Natural killer cell (primary cell): ENCODE data around the gene CRTAP. TPM values are rescaled to one million over a fixed set of nuclear protein-coding genes. Genes with fewer than 3 reads are reported as not detected.

ENCODE experiments used
- ATAC-seq, 3 donors: fragments of 150-1000 bp in 2 of 3; fragments of 200-7000 bp in 1 of 3; cut with Tn5 transposase; 1 replicate in 1 of 3; 2 replicates in 2 of 3; pipeline ENCODE4 v1.10.0; 2021; ENCODE audit warnings: mild to moderate bottlenecking in 2 of 3, moderate library complexity in 2 of 3
- DNase-seq, 2 donors: peaks; one replicate each; pipeline versions ENCODE4 v3.0.0 to v3.0.0-alpha.2; 2013 to 2021; ENCODE audit warnings: mixed read lengths in 1 of 2
- H3K27ac ChIP-seq: one replicate; pipeline ENCODE4 v1.5.1; 2013; ENCODE audit warnings: mild to moderate bottlenecking, low read length
- H3K27me3 ChIP-seq: one replicate; pipeline ENCODE4 v1.6.1; 2013; ENCODE audit warnings: low read length; ENCODE audit not compliant: control insufficient read depth, insufficient read depth
- H3K36me3 ChIP-seq: one replicate; pipeline ENCODE4 v1.6.1; 2013; ENCODE audit warnings: low read length; ENCODE audit not compliant: control insufficient read depth, insufficient read depth
- H3K4me1 ChIP-seq: one replicate; pipeline ENCODE4 v1.6.1; 2013; ENCODE audit warnings: low read length; ENCODE audit not compliant: control insufficient read depth, insufficient read depth
- H3K4me3 ChIP-seq: one replicate; pipeline ENCODE4 v1.5.1; 2013; ENCODE audit warnings: low read length
- H3K9me3 ChIP-seq: one replicate; pipeline ENCODE4 v1.6.1; 2013; ENCODE audit warnings: low read length; ENCODE audit not compliant: control insufficient read depth, insufficient read depth
- H3K27ac Mint-ChIP-seq, 2 donors: one replicate each; pipeline ENCODE4 v1.8.0; 2022; ENCODE audit warnings: mild to moderate bottlenecking in 2 of 2, mixed read lengths in 2 of 2, moderate library complexity in 1 of 2
- H3K27me3 Mint-ChIP-seq, 2 donors: one replicate each; pipeline ENCODE4 v1.8.0; 2022; ENCODE audit warnings: low read depth in 2 of 2, mixed read lengths in 2 of 2
- H3K36me3 Mint-ChIP-seq: one replicate; pipeline ENCODE4 v1.8.0; 2022; ENCODE audit warnings: mixed read lengths
- H3K4me1 Mint-ChIP-seq, 2 donors: one replicate each; pipeline ENCODE4 v1.8.0; 2022; ENCODE audit warnings: mixed read lengths in 2 of 2
- H3K4me3 Mint-ChIP-seq: one replicate; pipeline ENCODE4 v1.8.0; 2022; ENCODE audit warnings: mild to moderate bottlenecking, moderate library complexity, mixed read lengths
- H3K9me3 Mint-ChIP-seq, 2 donors: one replicate each; pipeline ENCODE4 v1.8.0; 2022; ENCODE audit warnings: mixed read lengths in 2 of 2
- WGBS: methylation state at CpG from one replicate; pipeline ENCODE4 v1.1.7; 2013; ENCODE audit warnings: missing lambda C conversion rate; ENCODE audit not compliant: insufficient coverage; 5-methylcytosine and 5-hydroxymethylcytosine counted together
- intact Hi-C: fragments of 100-400 bp; cut with micrococcal nuclease; formaldehyde crosslinking; loops from one replicate; pipeline ENCODE4 v1.14.2; 2022
- total RNA-seq, 4 donors: library from RNA; stranded (reverse); fragments of 120-200 nt in 1 of 4; gene quantifications; one replicate each; pipeline versions ENCODE4 v1.2.3 to v1.2.4, GENCODE V29; 2013 to 2022
- TF ChIP-seq, protein P1 (sequence below): fragments of 200-600 bp; IDR thresholded peaks from one replicate; pipeline ENCODE4 v1.8.0; 2022; ENCODE audit warnings: antibody characterized with exemption

Gene CRTAP
- total RNA-seq, 3 donors from 2014 or later (not counting 1 experiment from before 2014, with no cell fraction given): 32.4 to 38.2 (median 37.9) TPM

DNA sequence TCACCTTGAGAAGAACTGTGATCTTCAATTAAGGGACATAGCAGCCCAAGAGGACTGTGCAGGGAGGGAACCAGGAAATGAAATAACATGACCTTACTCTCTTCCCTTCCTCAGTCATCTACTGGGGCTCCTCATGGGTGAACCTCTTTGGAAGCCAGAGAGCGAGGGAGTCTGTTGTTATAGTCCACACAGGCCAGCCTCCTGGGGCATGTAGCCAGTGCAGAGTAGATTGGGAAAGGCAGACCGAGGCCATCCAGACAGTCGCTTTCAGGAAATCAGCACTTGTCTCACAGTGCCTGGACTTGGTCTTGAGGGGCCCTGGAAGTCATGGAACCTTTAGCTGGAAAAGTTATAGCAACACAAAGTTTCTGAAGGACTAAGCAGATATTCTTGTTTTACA is 6.1 kb downstream of the CRTAP start:
- Mint-ChIP-seq H3K9me3 (no peaks in the 10 kb centered on the region), H3K36me3 (no peaks in the 10 kb centered on the region), H3K4me3 (no peak overlapping the region), H3K27me3 (no peaks in the 10 kb centered on the region), H3K4me1 (peaks cover 9 to 15% of the 10 kb centered on the region in 2 donors), H3K27ac (no peak overlapping the region)
- WGBS: 90% methylated on average over 3 of the region's 3 CpGs
- ATAC-seq (no peak), DNase-seq (no peak)
- no peak overlapping the region for H3K4me3 ChIP-seq
- TF ChIP-seq, protein P1, sequence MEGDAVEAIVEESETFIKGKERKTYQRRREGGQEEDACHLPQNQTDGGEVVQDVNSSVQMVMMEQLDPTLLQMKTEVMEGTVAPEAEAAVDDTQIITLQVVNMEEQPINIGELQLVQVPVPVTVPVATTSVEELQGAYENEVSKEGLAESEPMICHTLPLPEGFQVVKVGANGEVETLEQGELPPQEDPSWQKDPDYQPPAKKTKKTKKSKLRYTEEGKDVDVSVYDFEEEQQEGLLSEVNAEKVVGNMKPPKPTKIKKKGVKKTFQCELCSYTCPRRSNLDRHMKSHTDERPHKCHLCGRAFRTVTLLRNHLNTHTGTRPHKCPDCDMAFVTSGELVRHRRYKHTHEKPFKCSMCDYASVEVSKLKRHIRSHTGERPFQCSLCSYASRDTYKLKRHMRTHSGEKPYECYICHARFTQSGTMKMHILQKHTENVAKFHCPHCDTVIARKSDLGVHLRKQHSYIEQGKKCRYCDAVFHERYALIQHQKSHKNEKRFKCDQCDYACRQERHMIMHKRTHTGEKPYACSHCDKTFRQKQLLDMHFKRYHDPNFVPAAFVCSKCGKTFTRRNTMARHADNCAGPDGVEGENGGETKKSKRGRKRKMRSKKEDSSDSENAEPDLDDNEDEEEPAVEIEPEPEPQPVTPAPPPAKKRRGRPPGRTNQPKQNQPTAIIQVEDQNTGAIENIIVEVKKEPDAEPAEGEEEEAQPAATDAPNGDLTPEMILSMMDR: no peak
- H3K4me1 ChIP-seq: peaks cover 5% of the 10 kb centered on the region
- H3K27ac ChIP-seq: no peak overlapping the region
- H3K9me3 ChIP-seq: no peaks in the 10 kb centered on the region
- intact Hi-C loops: no loop called here
- no peaks in the 10 kb centered on the region for H3K27me3 ChIP-seq
- H3K36me3 ChIP-seq: peaks cover 19% of the 10 kb centered on the region

DNA sequence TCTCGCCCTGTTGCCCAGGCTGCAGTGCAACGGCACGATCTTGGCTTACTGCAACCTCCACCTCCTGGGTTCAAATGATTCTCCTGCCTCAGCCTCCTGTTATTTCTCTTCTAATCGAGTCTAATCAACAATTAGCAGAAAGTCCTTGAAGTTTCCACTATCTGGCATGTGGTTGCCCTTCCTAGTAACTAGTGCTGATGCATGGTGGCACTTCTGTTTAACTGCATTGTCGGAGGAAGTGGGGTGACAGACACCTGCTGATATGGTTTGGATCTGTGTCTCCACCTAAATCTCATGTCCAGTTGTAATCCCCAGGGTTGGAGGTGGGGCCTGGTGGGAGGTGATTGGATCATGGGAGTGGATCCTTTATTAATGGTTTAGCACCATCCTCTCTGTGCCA is 9.2 kb downstream of the CRTAP start:
- no peak overlapping the region for H3K27ac ChIP-seq
- intact Hi-C loops: no loop called here
- H3K27me3 ChIP-seq: no peaks in the 10 kb centered on the region
- no peak for ATAC-seq
- no peaks in the 10 kb centered on the region for H3K4me1 ChIP-seq
- DNase-seq: no peak
- Mint-ChIP-seq H3K27ac (no peak overlapping the region), H3K9me3 (no peaks in the 10 kb centered on the region), H3K4me1 (peaks cover 0 to 6% of the 10 kb centered on the region in 2 donors), H3K4me3 (no peak overlapping the region), H3K27me3 (no peaks in the 10 kb centered on the region), H3K36me3 (peaks cover 9% of the 10 kb centered on the region)
- TF ChIP-seq, protein P1: no peak
- H3K9me3 ChIP-seq: no peaks in the 10 kb centered on the region
- 98% methylated on average over 5 of the region's 5 CpGs for WGBS
- H3K36me3 ChIP-seq: peaks cover 21% of the 10 kb centered on the region
- no peak overlapping the region for H3K4me3 ChIP-seq

DNA sequence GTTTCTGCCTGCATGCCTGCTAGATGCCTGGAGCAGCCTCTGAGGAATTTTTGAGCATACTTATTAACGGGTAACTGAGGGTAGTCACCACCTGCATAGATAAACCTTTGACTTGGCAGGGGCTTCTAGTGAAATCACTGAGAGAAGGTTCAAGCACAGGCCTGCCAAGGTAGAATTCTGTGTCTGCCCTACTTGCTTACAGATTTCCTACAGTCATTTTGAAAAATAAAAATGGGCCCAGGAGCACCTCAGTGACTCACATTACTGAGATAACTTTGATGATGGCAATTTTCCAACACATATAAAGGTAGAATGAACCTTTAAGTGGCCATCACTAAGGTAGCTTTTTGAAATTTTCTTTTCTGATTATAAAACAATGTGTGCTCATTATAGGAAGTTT is 10.8 kb downstream of the CRTAP start:
- Histone ChIP-seq H3K4me1 (no peaks in the 10 kb centered on the region), H3K4me3 (no peak overlapping the region), H3K9me3 (no peaks in the 10 kb centered on the region), H3K27ac (no peak overlapping the region), H3K36me3 (peaks cover 24% of the 10 kb centered on the region), H3K27me3 (no peaks in the 10 kb centered on the region)
- intact Hi-C loops: no loop called here
- WGBS: 100% methylated on average over 1 of the region's 1 CpG
- TF ChIP-seq, protein P1: no peak
- Mint-ChIP-seq H3K27ac (no peak overlapping the region), H3K27me3 (no peaks in the 10 kb centered on the region), H3K4me3 (no peak overlapping the region), H3K36me3 (peaks cover 9% of the 10 kb centered on the region), H3K4me1 (peaks cover 0 to 2% of the 10 kb centered on the region in 2 donors), H3K9me3 (no peaks in the 10 kb centered on the region)
- DNase-seq (no peak), ATAC-seq (no peak)

DNA sequence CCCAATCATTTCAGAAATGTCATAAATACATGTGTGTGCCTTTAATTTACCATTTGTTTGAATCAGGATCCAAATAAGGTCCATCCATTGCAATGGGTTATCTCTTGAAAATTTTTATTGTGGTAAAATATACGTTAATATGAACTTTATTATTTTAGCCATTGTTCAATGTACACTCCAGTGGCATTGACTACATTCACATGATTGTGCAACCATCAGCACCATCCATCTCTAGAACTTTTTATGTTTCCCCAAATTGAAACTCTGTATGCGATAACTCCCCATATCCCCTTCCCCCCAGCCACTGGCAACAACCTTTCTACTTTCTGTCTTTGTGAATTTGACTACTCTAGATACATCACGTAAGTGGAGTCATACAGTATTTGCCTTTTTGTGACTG is 12.0 kb downstream of the CRTAP start:
- H3K27me3 ChIP-seq: no peaks in the 10 kb centered on the region
- H3K36me3 Mint-ChIP-seq: peaks cover 9% of the 10 kb centered on the region
- H3K4me3 Mint-ChIP-seq: no peak overlapping the region
- TF ChIP-seq, protein P1: no peak
- H3K27ac Mint-ChIP-seq: no peak overlapping the region
- no peaks in the 10 kb centered on the region for H3K27me3 Mint-ChIP-seq
- ATAC-seq (no peak), DNase-seq (no peak)
- intact Hi-C loops: no loop called here
- H3K9me3 ChIP-seq: no peaks in the 10 kb centered on the region
- H3K4me1 Mint-ChIP-seq: no peaks in the 10 kb centered on the region
- H3K27ac ChIP-seq: no peak overlapping the region
- no peak overlapping the region for H3K4me3 ChIP-seq
- peaks cover 25% of the 10 kb centered on the region for H3K36me3 ChIP-seq
- no peaks in the 10 kb centered on the region for H3K4me1 ChIP-seq
- H3K9me3 Mint-ChIP-seq: no peaks in the 10 kb centered on the region
- 100% methylated on average over 3 of the region's 3 CpGs for WGBS
